Esophagus squamous epithelium (tissue), 4 donors: ENCODE measurements around the gene SLC9A9.

ENCODE experiments used
- POLR2A ChIP-seq, 4 donors: fragments of 450-650 bp; IDR thresholded peaks; one replicate each; pipeline ENCODE4 v1.6.1; 2017; ENCODE audit warnings: antibody characterized with exemption in 4 of 4, mild to moderate bottlenecking in 4 of 4, moderate library complexity in 3 of 4
- TF ChIP-seq, protein P1 (sequence below), 6 experiments: fragments of 450-650 bp in 4 of 6; fragments of 200-600 bp in 2 of 6; sonication (generic) in 2 of 6; IDR thresholded peaks; one replicate each; pipeline ENCODE4 v1.5.1; 2016 to 2019; ENCODE audit warnings: antibody characterized with exemption in 6 of 6, mild to moderate bottlenecking in 4 of 6, moderate library complexity in 4 of 6

DNA sequence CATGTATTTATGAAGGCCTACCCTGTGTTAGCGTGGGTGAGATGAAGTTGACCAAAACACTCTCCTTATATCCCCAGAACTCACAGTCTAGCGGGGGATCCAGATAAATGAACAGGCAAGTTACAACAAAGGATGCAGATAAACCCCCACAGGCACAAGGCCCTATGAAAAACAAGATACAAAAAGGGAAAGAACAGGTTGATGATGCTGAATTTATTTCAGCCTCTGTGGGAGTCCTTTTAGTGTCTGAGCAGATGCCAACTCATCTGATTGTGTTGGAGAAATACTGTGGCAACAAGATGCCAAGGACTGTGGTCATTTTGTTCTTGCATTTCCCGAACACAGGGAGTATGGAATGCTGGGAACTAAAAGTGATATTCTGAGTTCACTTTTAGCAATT is 428.7 kb downstream of the SLC9A9 start:
- TF ChIP-seq POLR2A (IDR thresholded peaks at IDR 0.05), result no peak
- TF ChIP-seq, protein P1, sequence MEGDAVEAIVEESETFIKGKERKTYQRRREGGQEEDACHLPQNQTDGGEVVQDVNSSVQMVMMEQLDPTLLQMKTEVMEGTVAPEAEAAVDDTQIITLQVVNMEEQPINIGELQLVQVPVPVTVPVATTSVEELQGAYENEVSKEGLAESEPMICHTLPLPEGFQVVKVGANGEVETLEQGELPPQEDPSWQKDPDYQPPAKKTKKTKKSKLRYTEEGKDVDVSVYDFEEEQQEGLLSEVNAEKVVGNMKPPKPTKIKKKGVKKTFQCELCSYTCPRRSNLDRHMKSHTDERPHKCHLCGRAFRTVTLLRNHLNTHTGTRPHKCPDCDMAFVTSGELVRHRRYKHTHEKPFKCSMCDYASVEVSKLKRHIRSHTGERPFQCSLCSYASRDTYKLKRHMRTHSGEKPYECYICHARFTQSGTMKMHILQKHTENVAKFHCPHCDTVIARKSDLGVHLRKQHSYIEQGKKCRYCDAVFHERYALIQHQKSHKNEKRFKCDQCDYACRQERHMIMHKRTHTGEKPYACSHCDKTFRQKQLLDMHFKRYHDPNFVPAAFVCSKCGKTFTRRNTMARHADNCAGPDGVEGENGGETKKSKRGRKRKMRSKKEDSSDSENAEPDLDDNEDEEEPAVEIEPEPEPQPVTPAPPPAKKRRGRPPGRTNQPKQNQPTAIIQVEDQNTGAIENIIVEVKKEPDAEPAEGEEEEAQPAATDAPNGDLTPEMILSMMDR (IDR thresholded peaks at IDR 0.05), result no peak
